Measurements from ENCODE around the gene LMOD3. TPM values are rescaled to one million over a fixed set of nuclear protein-coding genes. Genes with fewer than 3 reads are reported as not detected.

The LMOD3 gene
- total RNA-seq, 1 donor from 2014 or later = not detected

DNA sequence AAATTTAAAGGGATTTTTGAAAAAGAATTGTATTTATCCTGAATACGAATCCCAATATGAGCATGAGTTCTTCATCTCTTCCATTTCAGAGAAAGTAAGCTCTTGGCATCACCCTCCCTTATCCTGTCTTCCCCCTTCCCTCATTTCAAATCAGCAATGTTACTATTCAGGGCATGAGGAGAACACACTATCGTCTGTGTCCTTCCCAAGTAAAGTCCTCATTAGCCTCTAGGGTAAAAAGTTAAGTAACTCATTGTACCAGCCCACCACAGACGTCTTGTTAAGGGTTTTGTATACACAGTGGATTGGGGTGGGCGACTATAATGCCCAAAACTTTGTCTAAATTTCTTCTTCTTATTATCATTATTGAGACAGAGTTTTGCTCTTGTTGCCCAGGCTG, 22.8 kb downstream of the LMOD3 start:
- no peaks in the 10 kb centered on the region for H3K9me3 Mint-ChIP-seq
- no peak for DNase-seq (ENCODE audit: low spot score)
- peaks cover 63% of the 10 kb centered on the region for H3K36me3 Mint-ChIP-seq (ENCODE audit: low read depth)
- H3K27ac Mint-ChIP-seq = peak overlapping the region; percentile 79
- H3K4me1 Mint-ChIP-seq (ENCODE audit: low read depth) = peaks cover 71% of the 10 kb centered on the region
- no peak overlapping the region for H3K4me3 Mint-ChIP-seq
- intact Hi-C loops (cut with micrococcal nuclease) = no loop called here
- no peaks in the 10 kb centered on the region for H3K27me3 Mint-ChIP-seq (ENCODE audit: insufficient read depth)

- peaks cover 48% of the 10 kb centered on the region for H3K36me3 Mint-ChIP-seq (ENCODE audit: low read depth)
- H3K4me3 Mint-ChIP-seq = peak overlapping the region; percentile 33
- intact Hi-C loops (cut with micrococcal nuclease) = no loop called here
Measured at GRCh38 chr3:69097407-69098086, 24.8 kb downstream of the LMOD3 start.

GRCh38 chr3:69096299-69096698, 26.1 kb downstream of the LMOD3 start:
- H3K4me3 Mint-ChIP-seq = peak overlapping the region; percentile 78
- H3K36me3 Mint-ChIP-seq (ENCODE audit: low read depth) = peaks cover 46% of the 10 kb centered on the region
- intact Hi-C loops (cut with micrococcal nuclease) = no loop called here
- peak overlapping the region; percentile 88 for H3K27ac Mint-ChIP-seq
- H3K27me3 Mint-ChIP-seq (ENCODE audit: insufficient read depth) = no peaks in the 10 kb centered on the region
- no peak for DNase-seq (ENCODE audit: low spot score)
- H3K9me3 Mint-ChIP-seq = no peaks in the 10 kb centered on the region
- peaks cover 77% of the 10 kb centered on the region for H3K4me1 Mint-ChIP-seq (ENCODE audit: low read depth)

More at GRCh38 chr3:69097407-69098086, 24.8 kb downstream of the LMOD3 start:
- H3K9me3 Mint-ChIP-seq = no peaks in the 10 kb centered on the region
- peak overlapping the region; percentile 74 for H3K27ac Mint-ChIP-seq
- H3K4me1 Mint-ChIP-seq (ENCODE audit: low read depth) = peaks cover 73% of the 10 kb centered on the region
- no peak for DNase-seq (ENCODE audit: low spot score)
- no peaks in the 10 kb centered on the region for H3K27me3 Mint-ChIP-seq (ENCODE audit: insufficient read depth)

DNA sequence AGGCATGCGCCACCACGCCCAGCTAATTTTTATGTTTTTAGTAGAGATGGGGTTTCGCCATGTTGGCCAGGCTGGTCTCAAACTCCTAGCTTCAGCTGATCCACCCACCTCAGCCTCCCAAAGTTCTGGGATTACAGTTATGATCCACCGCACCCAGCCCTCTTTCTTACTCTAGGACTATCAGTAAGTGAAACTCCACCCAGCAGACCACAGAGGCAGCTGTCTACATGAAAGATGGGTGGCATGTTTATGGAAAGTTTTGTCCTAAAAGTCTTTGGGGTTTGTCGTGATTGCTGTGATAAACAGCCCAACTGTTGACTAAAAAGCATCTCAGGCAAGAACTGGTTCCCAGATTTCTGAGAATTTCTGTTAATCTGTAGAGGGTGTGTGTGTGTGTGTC, 26.8 kb downstream of the LMOD3 start:
- Mint-ChIP-seq H3K27ac (peak overlapping the region; percentile 88), H3K36me3 (ENCODE audit: low read depth) (peaks cover 49% of the 10 kb centered on the region), H3K9me3 (no peaks in the 10 kb centered on the region), H3K27me3 (ENCODE audit: insufficient read depth) (no peaks in the 10 kb centered on the region), H3K4me3 (peak overlapping the region; percentile 78), H3K4me1 (ENCODE audit: low read depth) (peaks cover 81% of the 10 kb centered on the region)
- intact Hi-C loops (cut with micrococcal nuclease) = loop anchor here (1.0 to 2.0 kb wide), 6 partner anchors 10 to 340 kb away; partner anchors contain the start of genes EOGT, TMF1 and UBA3
- no peak for DNase-seq (ENCODE audit: low spot score)

DNA sequence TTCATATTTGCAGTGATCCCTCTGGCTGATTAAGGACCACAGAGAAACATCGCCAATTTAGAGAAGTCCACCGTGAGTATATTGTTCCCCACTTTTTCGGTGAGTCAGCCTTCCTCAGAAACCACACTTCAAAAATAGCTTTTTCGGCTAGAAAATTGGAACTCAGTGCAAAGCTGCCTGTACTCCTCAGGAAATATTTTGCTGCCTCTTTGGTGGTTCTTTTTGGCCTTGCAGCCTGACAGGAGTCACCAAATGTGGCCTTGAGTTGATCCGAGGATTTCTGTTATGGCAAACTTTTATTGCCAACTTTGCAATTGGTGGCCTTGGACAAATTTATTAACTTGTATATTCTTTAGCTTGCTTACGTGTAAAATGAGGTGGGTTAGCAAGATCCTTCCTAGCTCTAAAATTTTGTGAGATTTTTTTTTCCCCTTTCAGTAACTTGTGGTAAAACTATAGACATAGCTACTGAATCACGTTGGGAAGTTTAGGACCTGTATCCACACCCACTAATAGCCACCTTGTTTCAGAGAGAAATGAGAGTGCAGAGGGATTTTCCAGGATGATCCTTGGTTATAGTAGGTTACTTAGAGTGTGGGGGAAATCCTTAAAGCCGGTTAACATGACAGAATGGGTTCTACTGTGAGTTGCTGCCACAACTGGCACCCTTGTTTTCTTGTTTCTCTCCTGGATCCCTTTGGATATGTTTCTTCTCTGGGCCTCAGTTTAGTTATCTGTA, 27.8 kb downstream of the LMOD3 start:
- no peaks in the 10 kb centered on the region for H3K27me3 Mint-ChIP-seq (ENCODE audit: insufficient read depth)
- intact Hi-C loops (cut with micrococcal nuclease) = loop anchor here (1.0 to 2.0 kb wide), 6 partner anchors 11 to 341 kb away; partner anchors contain the start of genes EOGT, TMF1 and UBA3
- peak overlapping the region; percentile 98 for H3K27ac Mint-ChIP-seq
- no peak for DNase-seq (ENCODE audit: low spot score)
- peak overlapping the region; percentile 84 for H3K4me3 Mint-ChIP-seq
- peaks cover 52% of the 10 kb centered on the region for H3K36me3 Mint-ChIP-seq (ENCODE audit: low read depth)
- no peaks in the 10 kb centered on the region for H3K9me3 Mint-ChIP-seq
- peaks cover 81% of the 10 kb centered on the region for H3K4me1 Mint-ChIP-seq (ENCODE audit: low read depth)

DNA sequence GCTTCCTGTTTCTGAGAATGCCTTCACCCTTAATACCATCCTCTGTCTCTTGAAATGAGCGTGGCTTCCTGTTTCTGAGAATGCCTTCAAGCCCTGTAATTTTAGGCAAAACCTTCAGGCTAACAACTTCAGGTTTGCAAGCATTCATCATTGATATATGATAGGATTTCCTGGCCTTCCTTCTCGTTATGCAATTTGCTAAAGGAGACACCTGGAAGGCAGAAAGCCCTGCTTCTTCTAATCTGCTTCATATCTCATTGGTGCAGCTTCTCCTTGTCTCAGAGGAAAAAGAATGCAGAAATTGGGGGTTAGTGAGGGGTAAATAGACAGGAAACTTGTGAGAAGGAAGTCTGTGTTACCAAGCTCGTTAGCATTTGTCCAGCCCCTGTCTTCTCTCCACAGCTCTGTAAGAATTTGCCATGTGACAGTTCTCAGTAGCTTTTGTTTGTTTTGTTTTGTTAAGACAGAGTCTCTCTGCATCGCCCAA, 30.3 kb downstream of the LMOD3 start:
- Mint-ChIP-seq H3K4me1 (ENCODE audit: low read depth) (peaks cover 83% of the 10 kb centered on the region), H3K36me3 (ENCODE audit: low read depth) (peaks cover 49% of the 10 kb centered on the region), H3K4me3 (peak overlapping the region; percentile 84), H3K9me3 (no peaks in the 10 kb centered on the region), H3K27me3 (ENCODE audit: insufficient read depth) (no peaks in the 10 kb centered on the region), H3K27ac (peak overlapping the region; percentile 98)
- no peak for DNase-seq (ENCODE audit: low spot score)
- intact Hi-C loops (cut with micrococcal nuclease) = loop anchor here (1.0 kb wide), 2 partner anchors 8 to 33 kb away; partner anchors contain the start of gene ARL6IP5

GRCh38 chr3:69091389-69092029, 30.9 kb downstream of the LMOD3 start:
- Mint-ChIP-seq H3K4me3 (peak overlapping the region; percentile 84), H3K36me3 (ENCODE audit: low read depth) (peaks cover 49% of the 10 kb centered on the region), H3K27me3 (ENCODE audit: insufficient read depth) (no peaks in the 10 kb centered on the region), H3K4me1 (ENCODE audit: low read depth) (peaks cover 80% of the 10 kb centered on the region), H3K9me3 (no peaks in the 10 kb centered on the region), H3K27ac (peak overlapping the region; percentile 98)
- DNase-seq (ENCODE audit: low spot score) = no peak
- intact Hi-C loops (cut with micrococcal nuclease) = loop anchor here (1.0 kb wide), 2 partner anchors 7 to 32 kb away; partner anchors contain the start of gene ARL6IP5

- peaks cover 52% of the 10 kb centered on the region for H3K36me3 Mint-ChIP-seq (ENCODE audit: low read depth)
- H3K4me1 Mint-ChIP-seq (ENCODE audit: low read depth) = peaks cover 68% of the 10 kb centered on the region
- H3K4me3 Mint-ChIP-seq = peak overlapping the region; percentile 75
- intact Hi-C loops (cut with micrococcal nuclease) = no loop called here
- no peaks in the 10 kb centered on the region for H3K27me3 Mint-ChIP-seq (ENCODE audit: insufficient read depth)
- H3K27ac Mint-ChIP-seq = peak overlapping the region; percentile 91
- no peak for DNase-seq (ENCODE audit: low spot score)
- no peaks in the 10 kb centered on the region for H3K9me3 Mint-ChIP-seq
Measured at GRCh38 chr3:69090021-69090420, 32.4 kb downstream of the LMOD3 start.

- H3K27ac Mint-ChIP-seq = peak overlapping the region; percentile 92
- no peak for DNase-seq (ENCODE audit: low spot score)
- peaks cover 67% of the 10 kb centered on the region for H3K4me1 Mint-ChIP-seq (ENCODE audit: low read depth)
- intact Hi-C loops (cut with micrococcal nuclease) = loop anchor here (10.0 kb wide), 1 partner anchor 1997 kb away; no protein-coding TSS in a partner anchor
- peak overlapping the region; percentile 98 for H3K4me3 Mint-ChIP-seq
- H3K9me3 Mint-ChIP-seq = no peaks in the 10 kb centered on the region
- peaks cover 47% of the 10 kb centered on the region for H3K36me3 Mint-ChIP-seq (ENCODE audit: low read depth)
- H3K27me3 Mint-ChIP-seq (ENCODE audit: insufficient read depth) = no peaks in the 10 kb centered on the region
Measured at GRCh38 chr3:69088063-69088462, 34.3 kb downstream of the LMOD3 start.

DNA sequence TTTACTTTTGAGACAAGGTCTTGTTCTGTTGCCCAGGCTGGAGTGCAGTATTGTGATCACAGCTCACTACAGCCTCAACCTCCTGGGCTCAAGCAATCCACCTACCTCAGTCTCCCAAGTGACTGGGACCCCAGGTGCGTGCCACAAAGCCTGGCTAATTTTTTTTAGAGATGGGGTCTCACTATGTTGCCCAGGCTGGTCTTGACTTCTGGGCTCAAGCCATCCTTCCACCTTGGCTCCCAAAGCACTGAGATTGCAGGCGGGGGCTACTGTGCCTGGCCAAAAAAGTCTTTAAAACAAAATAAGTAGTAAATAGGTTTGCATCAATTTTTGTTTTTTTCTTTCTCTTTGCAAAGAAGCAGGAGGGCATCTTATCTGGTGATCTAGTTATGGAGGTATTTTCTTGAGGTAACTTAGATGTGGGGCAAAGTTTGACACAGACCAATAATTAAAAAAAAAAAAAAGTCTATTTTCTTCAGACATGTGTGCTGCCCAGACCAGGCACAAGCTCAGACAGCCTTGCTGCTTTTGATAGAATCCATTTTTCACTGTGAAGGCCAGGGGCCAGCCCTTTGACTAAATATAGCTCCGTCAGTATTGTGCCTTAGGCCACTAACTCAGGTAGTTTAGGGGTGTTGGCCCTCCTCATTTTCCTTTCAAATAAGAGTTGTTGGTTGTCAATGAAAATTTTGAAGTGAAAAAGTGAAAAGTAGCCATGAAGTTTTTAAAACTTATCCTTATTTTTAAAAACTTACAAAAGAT, 35.2 kb downstream of the LMOD3 start:
- Mint-ChIP-seq H3K4me1 (ENCODE audit: low read depth) (peaks cover 66% of the 10 kb centered on the region), H3K9me3 (no peaks in the 10 kb centered on the region), H3K4me3 (peak overlapping the region; percentile 98), H3K27me3 (ENCODE audit: insufficient read depth) (no peaks in the 10 kb centered on the region), H3K27ac (peak overlapping the region; percentile 92), H3K36me3 (ENCODE audit: low read depth) (peaks cover 43% of the 10 kb centered on the region)
- DNase-seq (ENCODE audit: low spot score) = no peak
- intact Hi-C loops (cut with micrococcal nuclease) = loop anchor here (10.0 kb wide), 1 partner anchor 1998 kb away; no protein-coding TSS in a partner anchor

GRCh38 chr3:69085833-69086722, 36.3 kb downstream of the LMOD3 start:
- Mint-ChIP-seq H3K27ac (peak overlapping the region; percentile 94), H3K4me3 (peak overlapping the region; percentile 98), H3K27me3 (ENCODE audit: insufficient read depth) (no peaks in the 10 kb centered on the region), H3K9me3 (no peaks in the 10 kb centered on the region), H3K4me1 (ENCODE audit: low read depth) (peaks cover 67% of the 10 kb centered on the region), H3K36me3 (ENCODE audit: low read depth) (peaks cover 35% of the 10 kb centered on the region)
- no peak for DNase-seq (ENCODE audit: low spot score)
- intact Hi-C loops (cut with micrococcal nuclease) = loop anchor here (2.0 to 10.0 kb wide), 4 partner anchors 73 to 1999 kb away; partner anchors contain the start of gene EOGT
